C4-2B (cell line): ENCODE data around the gene MESD.

Experiments used
- ZFX ChIP-seq: fragments of 450-650 bp; IDR thresholded peaks from 2 replicates; pipeline ENCODE4 v1.6.1; 2017
- TF ChIP-seq, protein P1 (sequence below): fragments of 450-650 bp; conservative IDR thresholded peaks from 2 replicates; pipeline ENCODE4 v1.5.1; 2017; ENCODE audit warnings: mild to moderate bottlenecking

GRCh38 chr15:80992006-80992405, 2.4 kb upstream of the MESD start:
- TF ChIP-seq, protein P1, sequence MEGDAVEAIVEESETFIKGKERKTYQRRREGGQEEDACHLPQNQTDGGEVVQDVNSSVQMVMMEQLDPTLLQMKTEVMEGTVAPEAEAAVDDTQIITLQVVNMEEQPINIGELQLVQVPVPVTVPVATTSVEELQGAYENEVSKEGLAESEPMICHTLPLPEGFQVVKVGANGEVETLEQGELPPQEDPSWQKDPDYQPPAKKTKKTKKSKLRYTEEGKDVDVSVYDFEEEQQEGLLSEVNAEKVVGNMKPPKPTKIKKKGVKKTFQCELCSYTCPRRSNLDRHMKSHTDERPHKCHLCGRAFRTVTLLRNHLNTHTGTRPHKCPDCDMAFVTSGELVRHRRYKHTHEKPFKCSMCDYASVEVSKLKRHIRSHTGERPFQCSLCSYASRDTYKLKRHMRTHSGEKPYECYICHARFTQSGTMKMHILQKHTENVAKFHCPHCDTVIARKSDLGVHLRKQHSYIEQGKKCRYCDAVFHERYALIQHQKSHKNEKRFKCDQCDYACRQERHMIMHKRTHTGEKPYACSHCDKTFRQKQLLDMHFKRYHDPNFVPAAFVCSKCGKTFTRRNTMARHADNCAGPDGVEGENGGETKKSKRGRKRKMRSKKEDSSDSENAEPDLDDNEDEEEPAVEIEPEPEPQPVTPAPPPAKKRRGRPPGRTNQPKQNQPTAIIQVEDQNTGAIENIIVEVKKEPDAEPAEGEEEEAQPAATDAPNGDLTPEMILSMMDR: no peak
- no peak for TF ChIP-seq ZFX
